OCI-LY7 (cell line): Measurements from ENCODE around the gene KCNJ14. TPM values are rescaled to one million over a fixed set of nuclear protein-coding genes. Genes with fewer than 3 reads are reported as not detected.

Experiments used
- BruUV-seq: library from RNA; stranded (reverse); fragments of 400-500 nt; replicated peaks from 2 replicates; lab custom pipeline; 2021; lab: Mats Ljungman, UMichigan
- CTCF ChIA-PET: fragments of 300-600 bp; sonication (Branson Sonifier 250); formaldehyde crosslinking; loops from one replicate; lab custom pipeline; 2022; ENCODE audit warnings: antibody characterized with exemption; ENCODE audit not compliant: unreplicated experiment; lab: Charles Lee
- POLR2A ChIA-PET: fragments of 300-600 bp; sonication (Branson Sonifier 250); formaldehyde crosslinking; loops from one replicate; lab custom pipeline; 2022; ENCODE audit warnings: antibody characterized with exemption; lab: Charles Lee
- DNase-seq: peaks from one replicate; pipeline ENCODE4 v3.0.0-alpha.2; 2015; ENCODE audit warnings: low spot score
- H2AFZ ChIP-seq: fragments of 200-600 bp; sonication (generic), shearing (Covaris generic); 2 replicates; pipeline ENCODE4 v1.6.1; 2014; ENCODE audit warnings: mild to moderate bottlenecking, antibody characterized with exemption, low read length, moderate library complexity
- H3K27ac ChIP-seq: fragments of 200-600 bp; sonication (generic); 2 replicates; pipeline ENCODE4 v1.5.1; 2014; ENCODE audit warnings: mixed run types, low read depth, mild to moderate bottlenecking, moderate library complexity, low read length, inconsistent platforms; ENCODE audit not compliant: poor library complexity, severe bottlenecking
- H3K36me3 ChIP-seq: fragments of 200-600 bp; sonication (generic); 2 replicates; pipeline ENCODE4 v1.6.1; 2014; ENCODE audit warnings: mild to moderate bottlenecking, antibody characterized with exemption, low read length, moderate library complexity, mixed read lengths; ENCODE audit not compliant: insufficient read depth
- H3K4me1 ChIP-seq: fragments of 200-600 bp; sonication (generic); 2 replicates; pipeline ENCODE4 v1.5.1; 2014; ENCODE audit warnings: mild to moderate bottlenecking, low read length; ENCODE audit not compliant: insufficient read depth, poor library complexity, severe bottlenecking
- H3K4me2 ChIP-seq: fragments of 200-600 bp; sonication (generic); 2 replicates; pipeline ENCODE4 v1.6.1; 2014; ENCODE audit warnings: mild to moderate bottlenecking, low read length
- H3K4me3 ChIP-seq: fragments of 200-600 bp; sonication (generic); 2 replicates; pipeline ENCODE4 v1.5.1; 2014; ENCODE audit warnings: mild to moderate bottlenecking, low read depth, low read length; ENCODE audit not compliant: poor library complexity, severe bottlenecking
- H3K79me2 ChIP-seq: fragments of 200-600 bp; sonication (generic); 2 replicates; pipeline ENCODE4 v1.6.1; 2016; ENCODE audit warnings: low read depth, mild to moderate bottlenecking, low read length, moderate library complexity, mixed read lengths; ENCODE audit not compliant: insufficient read depth
- H3K9me2 ChIP-seq: fragments of 200-600 bp; sonication (generic); 2 replicates; pipeline ENCODE4 v1.6.1; 2016; ENCODE audit warnings: mild to moderate bottlenecking, low read length, mixed read lengths; ENCODE audit not compliant: insufficient read depth
- H3K9me3 ChIP-seq: fragments of 200-600 bp; sonication (generic); 2 replicates; pipeline ENCODE4 v1.6.1; 2014; ENCODE audit warnings: mild to moderate bottlenecking, mixed run types, low read length, mixed read lengths
- H4K20me1 ChIP-seq: fragments of 200-600 bp; sonication (generic); 2 replicates; pipeline ENCODE4 v1.6.1; 2014; ENCODE audit warnings: mild to moderate bottlenecking, antibody characterized with exemption, low read length, moderate library complexity, mixed read lengths; ENCODE audit not compliant: insufficient read depth
- CTCF ChIP-seq: fragments of 200-600 bp; sonication (generic); conservative IDR thresholded peaks from 2 replicates; pipeline ENCODE4 v1.5.1; 2014; ENCODE audit warnings: mild to moderate bottlenecking, antibody characterized with exemption, low read length, moderate library complexity, mixed read lengths
- EZH2phosphoT487 ChIP-seq: fragments of 200-600 bp; sonication (generic); IDR thresholded peaks from 2 replicates; pipeline ENCODE4 v1.6.1; 2018; ENCODE audit warnings: low read depth, borderline replicate concordance, mild to moderate bottlenecking, mixed run types, antibody characterized with exemption, low read length, moderate library complexity, mixed read lengths
- intact Hi-C: fragments of 100-400 bp; cut with micrococcal nuclease; formaldehyde crosslinking; loops from one replicate; pipeline ENCODE4 v1.10.0; 2022; ENCODE audit not compliant: unreplicated experiment
- total RNA-seq, 2 experiments: library from RNA; depleted of rRNA in 1 of 2; stranded (reverse); fragments of >200 nt in 1 of 2; shearing (Covaris generic) in 1 of 2; gene quantifications; 2 replicates each; pipeline ENCODE4 v1.2.3, GENCODE V29; 2014 to 2022

Gene KCNJ14
- total RNA-seq, 2 experiments from 2014 or later = 0.85 to 2.6 TPM

- POLR2A ChIA-PET = interaction anchor here (0.6 kb wide), 2 partner anchors 15 to 33 kb away, joined by 3 to 6 read pairs; no protein-coding TSS in a partner anchor
- no peak overlapping the region for H3K4me3 ChIP-seq
- peaks cover 72% of the 10 kb centered on the region for H3K36me3 ChIP-seq
- CTCF ChIA-PET = no interaction called here
- intact Hi-C loops = no loop called here
- no peaks in the 10 kb centered on the region for H3K9me3 ChIP-seq
- H3K27ac ChIP-seq = no peak overlapping the region
- no peaks in the 10 kb centered on the region for H4K20me1 ChIP-seq
- BruUV-seq = no TSS peak
- no peak overlapping the region for H2AFZ ChIP-seq
- H3K79me2 ChIP-seq = no peaks in the 10 kb centered on the region
- H3K4me2 ChIP-seq = no peak overlapping the region
- no peak for TF ChIP-seq EZH2phosphoT487
- no peak for TF ChIP-seq CTCF
- no peaks in the 10 kb centered on the region for H3K4me1 ChIP-seq
- no peak for DNase-seq
- H3K9me2 ChIP-seq = no peaks in the 10 kb centered on the region
Measured at GRCh38 chr19:48475369-48476068, 20.1 kb downstream of the KCNJ14 start.

GRCh38 chr19:48476176-48476575 lies 20.8 kb downstream of the KCNJ14 start:
- DNase-seq = no peak
- no peak overlapping the region for H2AFZ ChIP-seq
- no peaks in the 10 kb centered on the region for H3K9me3 ChIP-seq
- POLR2A ChIA-PET = interaction anchor here (0.6 kb wide), 2 partner anchors 16 to 33 kb away, joined by 3 to 6 read pairs; no protein-coding TSS in a partner anchor
- CTCF ChIA-PET = no interaction called here
- BruUV-seq = no TSS peak
- H3K4me3 ChIP-seq = no peak overlapping the region
- no peaks in the 10 kb centered on the region for H3K79me2 ChIP-seq
- intact Hi-C loops = no loop called here
- H3K4me1 ChIP-seq = no peaks in the 10 kb centered on the region
- no peak overlapping the region for H3K4me2 ChIP-seq
- H3K27ac ChIP-seq = no peak overlapping the region
- H4K20me1 ChIP-seq = no peaks in the 10 kb centered on the region
- H3K9me2 ChIP-seq = no peaks in the 10 kb centered on the region
- no peak for TF ChIP-seq CTCF
- no peak for TF ChIP-seq EZH2phosphoT487
- H3K36me3 ChIP-seq = peaks cover 68% of the 10 kb centered on the region

- no peak overlapping the region for H3K4me3 ChIP-seq
- H3K79me2 ChIP-seq = no peaks in the 10 kb centered on the region
- peaks cover 64% of the 10 kb centered on the region for H3K36me3 ChIP-seq
- BruUV-seq = no TSS peak
- CTCF ChIA-PET = no interaction called here
- H4K20me1 ChIP-seq = no peaks in the 10 kb centered on the region
- TF ChIP-seq EZH2phosphoT487 (no peak), CTCF (no peak)
- H3K4me2 ChIP-seq = no peak overlapping the region
- H3K9me2 ChIP-seq = no peaks in the 10 kb centered on the region
- DNase-seq = no peak
- intact Hi-C loops = no loop called here
- POLR2A ChIA-PET = no interaction called here
- H3K4me1 ChIP-seq = no peaks in the 10 kb centered on the region
- no peaks in the 10 kb centered on the region for H3K9me3 ChIP-seq
- H3K27ac ChIP-seq = no peak overlapping the region
- no peak overlapping the region for H2AFZ ChIP-seq
Measured at GRCh38 chr19:48477067-48477685, 21.8 kb downstream of the KCNJ14 start.
